HG02678 (cell line): ENCODE results near the gene ZNF441.
A peak's percentile ranks its signal among the peaks of the same experiment; 100 is the strongest.
"Not testable (repeated sequence)": the region's sequence is repeated elsewhere in the genome, so short reads cannot be mapped to it uniquely, and the experiment has no call there.

ENCODE experiments used
- ATAC-seq: cut with Tn5 transposase; IDR thresholded peaks from one replicate; pipeline ENCODE4 v1.9.1; 2021; ENCODE audit warnings: mild to moderate bottlenecking, moderate library complexity; ENCODE audit not compliant: unreplicated experiment

Gene ZNF441

GRCh38 chr19:11766597-11767591 lies at the start of gene ZNF441:
TSS of gene ZNF441 (plus strand) at chr19:11767000. CDS start at chr19:11767194, 194 bp downstream.
- peak; percentile 97 for ATAC-seq

GRCh38 chr19:11721681-11722080 lies 45.1 kb upstream of the ZNF441 start:
- no peak for ATAC-seq

- no peak for ATAC-seq
Observed at GRCh38 chr19:11722414-11722813, 44.4 kb upstream of the ZNF441 start.

- ATAC-seq: no peak
Observed at GRCh38 chr19:11729586-11729985, 37.2 kb upstream of the ZNF441 start.

- no peak for ATAC-seq
Observed at GRCh38 chr19:11735375-11735774, 31.4 kb upstream of the ZNF441 start.

GRCh38 chr19:11736696-11737095 lies 30.1 kb upstream of the ZNF441 start:
- no peak for ATAC-seq

- ATAC-seq: peak; percentile 31
Observed at GRCh38 chr19:11737964-11738745, 28.6 kb upstream of the ZNF441 start.

GRCh38 chr19:11738746-11739620 lies 27.8 kb upstream of the ZNF441 start, which contains the start of gene ZNF823:
TSS of gene ZNF823 (minus strand) at chr19:11738946. CDS start at chr19:11738819, 127 bp downstream.
- peak; percentile 90 for ATAC-seq

- ATAC-seq: no peak
Observed at GRCh38 chr19:11745869-11746268, 20.9 kb upstream of the ZNF441 start.

- no peak for ATAC-seq
Observed at GRCh38 chr19:11747277-11747676, 19.5 kb upstream of the ZNF441 start.

- no peak for ATAC-seq
Observed at GRCh38 chr19:11749751-11750150, 17.0 kb upstream of the ZNF441 start.

GRCh38 chr19:11752244-11752736 lies 14.5 kb upstream of the ZNF441 start:
- no peak for ATAC-seq

- no peak for ATAC-seq
Observed at GRCh38 chr19:11754663-11755062, 12.1 kb upstream of the ZNF441 start.

GRCh38 chr19:11756965-11757364 lies 9.8 kb upstream of the ZNF441 start:
- ATAC-seq: no peak

- no peak for ATAC-seq
Observed at GRCh38 chr19:11759805-11760204, 7.0 kb upstream of the ZNF441 start.

GRCh38 chr19:11763117-11763516 lies 3.7 kb upstream of the ZNF441 start:
- no peak for ATAC-seq

GRCh38 chr19:11763611-11764010 lies 3.2 kb upstream of the ZNF441 start:
- no peak for ATAC-seq

- peak; percentile 29 for ATAC-seq
Observed at GRCh38 chr19:11767633-11768133, 883 bp downstream of the ZNF441 start.

- ATAC-seq: no peak
Observed at GRCh38 chr19:11769995-11770394, 3.2 kb downstream of the ZNF441 start.

- not testable (repeated sequence) for ATAC-seq
Observed at GRCh38 chr19:11771520-11771919, 4.7 kb downstream of the ZNF441 start.
